ENCODE data around the gene EMC1.

- TF ChIP-seq MYC (IDR thresholded peaks at IDR 0.05; ENCODE audit: low read depth, low read length), result no peak
- TF ChIP-seq POLR2A (IDR thresholded peaks at IDR 0.05; ENCODE audit: low read depth, low read length), result no peak
- TF ChIP-seq CTCF (IDR thresholded peaks at IDR 0.05; ENCODE audit: extremely low read depth in 1 of 2, insufficient read depth in 1 of 2, low read depth in 1 of 2, low read length in 2 of 2), result no peak
- no peak for TF ChIP-seq POLR2AphosphoS5 (IDR thresholded peaks at IDR 0.05; ENCODE audit: insufficient read depth, low read depth, low read length)
- TF ChIP-seq JUN (IDR thresholded peaks at IDR 0.05; ENCODE audit: borderline replicate concordance, insufficient read depth, insufficient read length, low read depth), result no peak
- no peak for TF ChIP-seq EZH2 (IDR thresholded peaks at IDR 0.05; ENCODE audit: borderline replicate concordance, low read depth, low read length, severe bottlenecking)
- no peak for TF ChIP-seq MAX (IDR thresholded peaks at IDR 0.05; ENCODE audit: insufficient read depth, insufficient read length)
- no peak for TF ChIP-seq FOS (IDR thresholded peaks at IDR 0.05; ENCODE audit: borderline replicate concordance, insufficient read depth, low read length)
Observed at GRCh38 chr1:19220991-19221390, 30.3 kb downstream of the EMC1 start.

Measured in endothelial cell of umbilical vein (primary cell).